Suprapubic skin (tissue), 4 donors: ENCODE measurements around the gene MLH3. TPM values are rescaled to one million over a fixed set of nuclear protein-coding genes. Genes with fewer than 3 reads are reported as not detected.

Experiments
- DNase-seq, 2 donors: peaks; one replicate each; pipeline ENCODE4 v3.0.0-alpha.2; 2019; ENCODE audit warnings: low spot score in 2 of 2
- H3K27ac ChIP-seq: fragments of 200-600 bp; sonication (generic); one replicate; pipeline ENCODE4 v1.5.1; 2019
- H3K27me3 ChIP-seq: fragments of 200-600 bp; sonication (generic); one replicate; pipeline ENCODE4 v1.5.1; 2019
- H3K36me3 ChIP-seq: fragments of 200-600 bp; sonication (generic); one replicate; pipeline ENCODE4 v1.5.1; 2019
- H3K4me1 ChIP-seq: fragments of 200-600 bp; sonication (generic); one replicate; pipeline ENCODE4 v1.5.1; 2019
- H3K4me3 ChIP-seq: fragments of 200-600 bp; sonication (generic); one replicate; pipeline ENCODE4 v1.5.1; 2019; ENCODE audit warnings: mild to moderate bottlenecking
- H3K9me3 ChIP-seq: fragments of 200-600 bp; sonication (generic); one replicate; pipeline ENCODE4 v1.5.1; 2019
- EP300 ChIP-seq: sonication (generic); formaldehyde crosslinking; IDR thresholded peaks from one replicate; pipeline ENCODE4 v1.6.1; 2017; ENCODE audit warnings: antibody characterized with exemption
- POLR2A ChIP-seq, 2 donors: fragments of 450-650 bp; IDR thresholded peaks; one replicate each; pipeline ENCODE4 v1.6.1; 2017; ENCODE audit warnings: antibody characterized with exemption in 2 of 2, mild to moderate bottlenecking in 2 of 2, moderate library complexity in 2 of 2
- POLR2AphosphoS5 ChIP-seq, 3 donors: sonication (generic); formaldehyde crosslinking; IDR thresholded peaks; one replicate each; pipeline ENCODE4 v1.6.1; 2017; ENCODE audit warnings: antibody characterized with exemption in 3 of 3
- WGBS: methylation state at CpG from one replicate; pipeline ENCODE4 v1.1.5; 2018; 5-methylcytosine and 5-hydroxymethylcytosine counted together
- total RNA-seq, 4 donors: library from RNA; depleted of rRNA; stranded (reverse); fragments of >200 nt; gene quantifications; one replicate each; pipeline ENCODE4 v1.1.0, GENCODE V29; 2016
- TF ChIP-seq, protein P1 (sequence below), 2 donors: fragments of 200-600 bp in 1 of 2; fragments of 450-650 bp in 1 of 2; sonication (generic) in 1 of 2; IDR thresholded peaks; one replicate each; pipeline ENCODE4 v1.5.1; 2016 to 2019; ENCODE audit warnings: antibody characterized with exemption in 2 of 2, mild to moderate bottlenecking in 1 of 2, moderate library complexity in 1 of 2

The MLH3 gene
- total RNA-seq, 4 donors from 2014 or later: 8.6 to 27.0 (median 14.1) TPM

DNA sequence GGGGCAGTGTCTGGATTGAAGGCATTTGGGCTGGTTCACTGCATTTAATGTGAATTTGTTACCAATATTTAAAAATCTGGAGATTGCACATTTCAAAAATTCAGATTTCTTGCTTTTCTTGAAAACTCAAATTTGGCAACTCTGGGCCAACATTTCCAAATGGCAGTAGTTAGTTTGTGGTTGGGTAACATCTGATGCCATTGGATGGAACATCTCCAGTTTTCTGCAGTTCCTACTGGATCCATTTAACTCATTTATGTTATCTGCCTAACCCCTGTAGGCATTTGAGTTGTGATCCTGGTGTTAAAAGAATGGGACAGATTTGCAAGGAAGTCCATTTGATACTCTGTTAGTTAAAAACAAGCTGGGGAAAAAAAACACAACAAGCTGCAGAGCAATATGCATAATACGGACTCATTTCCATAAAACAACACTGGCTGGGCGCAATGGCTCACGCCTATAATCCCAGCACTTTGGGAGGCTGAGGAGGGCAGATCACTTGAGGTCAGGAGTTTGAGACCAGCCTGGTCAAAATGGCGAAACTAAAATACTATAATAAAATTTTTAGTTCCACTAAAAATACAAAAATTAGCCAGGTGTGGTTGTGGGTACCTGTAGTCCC is 40.7 kb downstream of the MLH3 start:
- 90% methylated on average over 4 of the region's 4 CpGs for WGBS
- H3K27ac ChIP-seq: no peak overlapping the region
- no peaks in the 10 kb centered on the region for H3K9me3 ChIP-seq
- DNase-seq: no peak
- peaks cover 64% of the 10 kb centered on the region for H3K36me3 ChIP-seq
- H3K4me3 ChIP-seq: no peak overlapping the region
- no peaks in the 10 kb centered on the region for H3K27me3 ChIP-seq
- H3K4me1 ChIP-seq: peaks cover 5% of the 10 kb centered on the region
- TF ChIP-seq, protein P1, sequence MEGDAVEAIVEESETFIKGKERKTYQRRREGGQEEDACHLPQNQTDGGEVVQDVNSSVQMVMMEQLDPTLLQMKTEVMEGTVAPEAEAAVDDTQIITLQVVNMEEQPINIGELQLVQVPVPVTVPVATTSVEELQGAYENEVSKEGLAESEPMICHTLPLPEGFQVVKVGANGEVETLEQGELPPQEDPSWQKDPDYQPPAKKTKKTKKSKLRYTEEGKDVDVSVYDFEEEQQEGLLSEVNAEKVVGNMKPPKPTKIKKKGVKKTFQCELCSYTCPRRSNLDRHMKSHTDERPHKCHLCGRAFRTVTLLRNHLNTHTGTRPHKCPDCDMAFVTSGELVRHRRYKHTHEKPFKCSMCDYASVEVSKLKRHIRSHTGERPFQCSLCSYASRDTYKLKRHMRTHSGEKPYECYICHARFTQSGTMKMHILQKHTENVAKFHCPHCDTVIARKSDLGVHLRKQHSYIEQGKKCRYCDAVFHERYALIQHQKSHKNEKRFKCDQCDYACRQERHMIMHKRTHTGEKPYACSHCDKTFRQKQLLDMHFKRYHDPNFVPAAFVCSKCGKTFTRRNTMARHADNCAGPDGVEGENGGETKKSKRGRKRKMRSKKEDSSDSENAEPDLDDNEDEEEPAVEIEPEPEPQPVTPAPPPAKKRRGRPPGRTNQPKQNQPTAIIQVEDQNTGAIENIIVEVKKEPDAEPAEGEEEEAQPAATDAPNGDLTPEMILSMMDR (IDR thresholded peaks at IDR 0.05): no peak

DNA sequence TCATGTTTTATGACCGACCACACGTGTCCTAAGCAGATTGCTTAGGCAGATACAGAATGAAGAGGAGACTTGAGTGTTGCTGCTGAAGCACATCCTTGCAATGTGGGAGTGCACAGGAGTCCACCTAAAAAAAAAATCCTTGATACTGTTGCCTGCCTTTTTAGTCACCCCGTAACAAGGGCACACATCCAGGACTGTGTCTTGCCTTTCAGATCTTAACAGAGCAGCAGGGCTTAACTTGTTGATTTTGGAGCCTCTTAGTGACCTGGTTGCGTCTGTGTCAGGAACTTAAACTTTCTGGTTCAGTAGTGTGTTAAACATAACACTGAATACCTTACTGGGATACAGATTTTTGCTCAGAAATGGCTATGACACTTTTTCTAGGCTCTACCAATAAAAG is 42.1 kb downstream of the MLH3 start:
- Histone ChIP-seq H3K4me1 (peaks cover 18% of the 10 kb centered on the region), H3K9me3 (no peaks in the 10 kb centered on the region), H3K27me3 (no peaks in the 10 kb centered on the region), H3K4me3 (no peak overlapping the region), H3K27ac (no peak overlapping the region), H3K36me3 (peaks cover 55% of the 10 kb centered on the region)
- TF ChIP-seq POLR2A (IDR thresholded peaks at IDR 0.05) (no peak), EP300 (no peak), POLR2AphosphoS5 (IDR thresholded peaks at IDR 0.05) (no peak)
- TF ChIP-seq, protein P1 (IDR thresholded peaks at IDR 0.05): no peak
- no peak for DNase-seq
- 70% methylated on average over 4 of the region's 4 CpGs for WGBS

DNA sequence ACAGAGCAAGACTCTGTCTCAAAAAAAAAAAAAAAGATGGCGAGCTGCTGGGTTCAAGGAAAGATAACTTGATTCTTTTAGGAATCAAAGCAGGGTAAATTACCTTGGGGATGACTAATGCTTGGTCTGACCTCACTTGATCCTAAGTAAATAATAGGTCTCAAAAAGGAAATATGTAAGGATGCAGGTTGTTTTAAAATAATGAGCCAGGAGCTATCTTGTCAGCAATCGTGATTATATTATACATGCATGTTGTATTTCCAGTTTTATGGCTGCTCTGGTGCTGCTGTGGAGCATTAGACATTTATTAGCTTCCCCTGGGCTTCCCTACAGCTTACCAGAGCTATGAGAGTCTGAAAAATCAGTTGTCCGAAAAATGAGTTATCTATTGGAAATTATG is 45.9 kb downstream of the MLH3 start:
- WGBS: 79% methylated on average over 3 of the region's 3 CpGs
- no peaks in the 10 kb centered on the region for H3K9me3 ChIP-seq
- peaks cover 35% of the 10 kb centered on the region for H3K4me1 ChIP-seq
- no peak overlapping the region for H3K27ac ChIP-seq
- no peaks in the 10 kb centered on the region for H3K27me3 ChIP-seq
- TF ChIP-seq POLR2A (IDR thresholded peaks at IDR 0.05) (no peak), EP300 (no peak), POLR2AphosphoS5 (IDR thresholded peaks at IDR 0.05) (no peak)
- TF ChIP-seq, protein P1 (IDR thresholded peaks at IDR 0.05): no peak
- no peak for DNase-seq
- peaks cover 47% of the 10 kb centered on the region for H3K36me3 ChIP-seq
- H3K4me3 ChIP-seq: no peak overlapping the region

DNA sequence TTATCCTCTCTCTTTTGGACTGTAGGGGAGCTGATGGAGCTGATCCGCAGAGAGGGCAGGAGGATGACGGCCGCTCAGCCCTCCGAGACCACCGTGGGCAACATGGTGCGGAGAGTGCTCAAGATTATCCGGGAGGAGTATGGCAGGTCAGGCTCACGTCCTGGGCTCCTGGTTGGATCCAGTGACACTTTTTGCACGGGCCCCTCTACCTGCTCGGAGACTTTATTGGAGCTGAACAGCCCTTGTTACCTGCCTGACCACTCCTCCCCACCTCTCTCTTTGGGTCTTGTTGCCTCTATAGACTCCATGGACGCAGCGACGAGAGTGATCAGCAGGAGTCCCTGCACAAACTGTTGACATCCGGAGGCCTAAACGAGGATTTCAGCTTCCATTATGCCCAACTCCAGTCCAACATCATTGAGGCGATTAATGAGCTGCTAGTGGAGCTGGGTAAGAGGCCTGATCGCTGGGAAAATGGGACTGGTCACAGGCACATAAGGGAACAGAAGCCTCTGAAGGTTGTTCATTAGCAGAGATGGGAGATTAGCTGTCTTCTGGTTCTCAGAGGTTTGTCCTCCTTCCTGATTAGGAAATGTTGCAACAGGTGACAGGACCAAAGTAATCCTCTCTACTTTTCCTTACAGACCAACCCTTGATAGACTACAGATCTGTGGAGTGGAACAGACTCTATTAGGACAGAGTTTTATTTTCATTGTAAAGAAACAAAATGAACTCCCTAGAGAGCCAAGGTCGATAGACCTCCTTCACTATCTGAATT is 47.8 kb downstream of the MLH3 start:
- peaks cover 33% of the 10 kb centered on the region for H3K36me3 ChIP-seq
- peak overlapping the region; percentile 87 for H3K4me3 ChIP-seq
- TF ChIP-seq, protein P1 (IDR thresholded peaks at IDR 0.05): no peak
- no peak for TF ChIP-seq POLR2AphosphoS5 (IDR thresholded peaks at IDR 0.05)
- no peak for TF ChIP-seq POLR2A (IDR thresholded peaks at IDR 0.05)
- TF ChIP-seq EP300: no peak
- no peaks in the 10 kb centered on the region for H3K9me3 ChIP-seq
- WGBS: 22% methylated on average over 13 of the region's 18 CpGs
- peaks cover 35% of the 10 kb centered on the region for H3K4me1 ChIP-seq
- H3K27me3 ChIP-seq: no peaks in the 10 kb centered on the region
- peak overlapping the region; percentile 82 for H3K27ac ChIP-seq
- DNase-seq: peak in 1 of 2 donors; percentile 68

DNA sequence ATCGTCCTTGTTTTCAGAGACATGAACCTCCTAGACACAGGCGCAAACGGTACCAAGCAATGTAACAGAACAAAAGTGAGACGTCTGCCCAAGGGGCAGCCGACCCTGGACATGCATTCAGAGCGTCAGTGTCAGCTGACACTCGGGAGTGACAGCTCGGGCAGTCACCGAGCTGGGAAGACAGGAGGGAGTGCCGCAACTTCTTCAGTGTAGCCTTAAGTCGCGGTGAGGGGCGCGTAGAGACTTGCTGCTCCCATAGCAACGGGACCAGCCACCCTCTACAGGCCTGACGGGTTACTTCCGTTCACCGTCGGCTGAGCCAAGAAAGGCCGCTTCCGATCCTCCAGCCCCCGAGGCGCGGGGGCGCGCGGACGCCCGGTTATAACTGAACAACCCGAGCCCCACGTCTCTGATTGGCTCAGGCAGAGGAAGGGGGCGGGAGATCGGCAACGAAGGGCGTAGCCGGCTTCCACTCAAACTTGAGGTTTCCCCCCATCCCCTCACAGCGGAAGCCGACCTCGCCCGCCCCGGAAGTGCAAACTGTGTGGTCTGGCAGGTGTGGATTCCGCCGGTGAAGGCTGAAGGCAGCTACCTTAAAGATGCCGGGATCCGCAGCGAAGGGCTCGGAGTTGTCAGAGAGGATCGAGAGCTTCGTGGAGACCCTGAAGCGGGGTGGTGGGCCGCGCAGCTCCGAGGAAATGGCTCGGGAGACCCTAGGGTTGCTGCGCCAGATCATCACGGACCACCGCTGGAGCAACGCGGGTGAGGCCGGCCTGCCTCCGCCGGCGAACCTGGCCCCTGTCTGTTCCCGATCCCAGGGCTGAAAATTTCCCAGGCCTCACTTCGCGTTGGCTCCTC is 48.6 kb downstream of the MLH3 start, which contains the start of gene EIF2B2:
Gene EIF2B2, plus strand, starts transcription at position 530 of the 858 bp plus-strand sequence. Its CDS starts 70 bp downstream, at position 600.
- no peaks in the 10 kb centered on the region for H3K27me3 ChIP-seq
- peak; percentile 99 for DNase-seq

More for the DNA sequence above, 48.6 kb downstream of the MLH3 start, which contains the start of gene EIF2B2:
- 2% methylated on average over 13 of the region's 66 CpGs for WGBS
- H3K4me3 ChIP-seq: peak within 1 kb of the TSS; percentile 87
- H3K9me3 ChIP-seq: no peaks in the 10 kb centered on the region
- H3K4me1 ChIP-seq: peaks cover 35% of the 10 kb centered on the region
- TF ChIP-seq, protein P1 (IDR thresholded peaks at IDR 0.05): peak in 1 of 2 donors; percentile 14
- no peak for TF ChIP-seq EP300
- peak in 2 of 3 donors; percentile 42 to 74 for TF ChIP-seq POLR2AphosphoS5 (IDR thresholded peaks at IDR 0.05)
- peak in 1 of 2 donors; percentile 12 for TF ChIP-seq POLR2A (IDR thresholded peaks at IDR 0.05)
- H3K27ac ChIP-seq: peak within 1 kb of the TSS; percentile 82
- H3K36me3 ChIP-seq: peaks cover 25% of the 10 kb centered on the region
